ENCODE results near the gene LMTK2.
"Not testable (repeated sequence)": the region's sequence is repeated elsewhere in the genome, so short reads cannot be mapped to it uniquely, and the experiment has no call there.

The LMTK2 gene

DNA sequence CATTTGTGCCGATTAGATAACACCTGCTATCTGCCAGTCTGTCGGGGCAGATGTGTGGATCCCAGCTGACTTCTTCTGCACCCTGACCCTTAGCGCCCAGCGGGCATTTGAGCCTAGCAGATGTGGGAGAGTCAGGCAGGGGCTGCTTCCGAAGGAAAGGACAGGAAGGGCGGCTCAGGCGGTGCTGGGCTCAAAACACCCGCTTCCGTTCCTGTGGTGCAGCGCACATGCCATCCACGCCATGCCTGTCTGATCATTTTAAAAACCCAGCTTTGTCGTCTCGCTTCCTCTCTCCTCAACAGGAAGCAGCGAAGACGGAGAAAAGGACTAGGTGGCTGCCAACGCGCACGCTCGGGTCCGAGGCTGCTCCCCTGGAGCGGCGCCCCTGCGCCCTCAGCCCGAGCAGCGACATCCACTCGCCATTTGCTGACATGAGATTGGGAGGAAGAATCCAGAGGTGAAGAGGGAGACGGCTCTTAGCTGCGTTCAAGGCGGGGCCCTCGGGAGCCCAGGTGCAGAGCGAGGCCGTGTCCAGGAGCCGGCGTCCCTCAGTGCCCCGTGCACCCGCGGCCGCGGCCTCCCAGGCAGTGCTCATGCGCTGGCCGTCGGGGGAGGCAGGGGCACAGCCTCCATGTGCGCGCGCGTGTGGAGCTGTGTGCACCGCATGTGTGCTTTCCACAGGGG is 98.6 kb downstream of the LMTK2 start:
- no peak for DNase-seq

DNA sequence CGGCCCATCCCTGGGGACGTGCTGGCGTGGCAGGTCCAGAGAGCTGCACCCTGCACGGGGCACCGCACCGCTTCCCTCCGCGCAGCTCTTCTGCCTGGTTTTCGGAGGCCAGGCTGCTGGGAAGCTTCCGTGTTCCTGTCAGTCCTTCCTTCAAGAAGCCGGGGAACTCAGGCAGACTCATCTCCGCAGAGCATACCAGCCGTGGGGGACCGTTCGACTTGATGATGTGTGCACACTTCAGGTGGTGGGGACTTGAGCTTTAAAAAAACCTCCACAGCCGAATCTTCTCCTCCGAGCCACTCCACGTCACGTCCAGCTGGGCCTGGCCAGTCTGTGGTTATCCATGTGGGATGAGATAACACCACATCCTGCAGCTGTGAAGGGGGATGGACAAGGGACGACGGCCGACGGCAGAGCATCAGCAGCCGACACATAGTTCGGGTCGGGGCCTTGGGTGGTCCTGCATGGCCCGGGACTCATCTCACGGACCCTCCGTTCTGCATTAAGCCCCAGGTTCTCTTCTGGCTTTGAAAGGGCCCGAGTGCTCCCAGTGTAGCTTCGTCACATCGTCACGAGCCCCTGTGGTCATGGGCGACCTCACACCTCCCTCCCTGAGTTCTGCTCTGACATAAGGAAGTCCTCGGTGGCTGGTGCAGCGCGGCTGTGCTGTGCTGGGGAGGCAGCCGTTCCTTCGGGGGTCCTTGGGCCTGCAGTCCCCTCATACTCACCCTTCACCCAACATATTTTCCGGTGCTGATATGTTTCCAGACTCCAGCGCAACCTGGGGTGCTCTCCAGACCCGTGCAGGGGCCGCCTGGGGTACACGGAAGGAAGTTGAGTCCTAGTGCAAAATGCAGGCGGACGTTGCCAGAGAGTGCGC is 100.0 kb downstream of the LMTK2 start:
- no peak for DNase-seq

DNA sequence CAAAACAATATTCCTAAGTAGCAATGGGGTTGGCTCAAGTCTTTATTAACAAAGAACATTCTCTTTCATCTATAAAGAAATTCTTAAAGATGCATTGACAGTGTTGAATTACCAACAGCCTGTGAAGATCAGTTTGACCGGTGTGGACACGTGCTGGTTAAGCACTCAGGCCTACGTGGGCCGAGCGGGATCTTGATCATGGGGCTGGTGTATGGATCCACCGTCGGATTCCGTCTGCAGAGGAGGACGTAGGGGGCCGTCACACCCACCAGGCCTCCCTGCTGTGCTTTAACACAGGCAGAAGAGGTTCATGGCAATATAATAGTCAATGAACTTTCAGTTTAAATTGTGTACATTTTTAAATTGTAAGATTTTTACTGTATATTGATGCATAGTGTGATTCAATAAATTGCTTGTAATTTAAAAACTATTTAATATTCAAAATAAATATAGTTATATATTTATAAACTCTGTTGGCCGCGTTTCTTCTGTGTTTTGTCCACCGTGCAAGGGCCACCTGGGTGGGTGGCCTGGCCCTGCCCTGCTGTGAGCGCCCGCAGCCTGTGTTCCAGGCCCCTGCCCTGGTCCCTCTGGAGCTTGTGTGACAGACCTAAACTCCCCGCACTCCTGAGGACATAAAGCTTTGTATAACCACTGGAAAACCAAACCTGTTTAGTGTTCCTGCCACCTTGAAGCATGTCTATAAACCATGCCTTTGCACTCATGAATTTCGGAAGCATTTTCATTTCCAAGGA is 102.7 kb downstream of the LMTK2 start:
- DNase-seq, result no peak

DNA sequence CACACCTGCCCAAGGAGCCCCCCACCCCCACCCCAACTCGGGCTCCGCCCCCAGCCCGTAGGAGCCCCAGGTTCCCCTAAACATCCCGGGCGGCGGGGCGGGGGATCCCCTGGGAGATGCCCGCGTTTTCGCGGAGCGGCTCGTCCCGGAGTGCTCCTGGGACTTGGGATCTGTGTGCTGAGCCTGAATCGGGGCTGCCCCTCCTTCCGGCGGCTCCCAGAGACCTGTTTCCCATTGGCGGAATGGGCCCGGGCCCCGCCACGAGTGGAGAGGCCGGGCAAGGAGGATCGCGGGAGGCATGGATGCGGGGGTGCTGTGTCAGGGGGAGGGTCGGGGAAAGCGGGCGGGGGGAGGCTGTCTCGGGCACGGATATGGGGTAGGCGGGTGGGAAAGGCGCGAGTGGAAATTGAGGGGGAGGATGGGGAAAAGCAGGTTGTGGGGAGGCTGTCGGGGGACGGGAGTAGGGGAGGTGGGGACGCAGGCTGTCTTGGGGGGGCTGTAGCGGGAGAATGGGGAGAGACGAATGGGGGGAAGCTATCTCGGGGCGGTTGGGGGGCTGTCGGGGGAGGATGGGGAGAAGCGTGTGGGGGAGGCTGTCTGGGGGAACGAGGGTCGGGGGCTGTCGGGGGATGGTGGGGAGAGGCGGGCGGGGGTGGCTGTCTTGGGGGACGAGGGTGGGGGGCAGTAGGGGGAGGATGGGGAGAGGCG is 104.0 kb downstream of the LMTK2 start:
- DNase-seq, result peak; percentile 24 to 56

DNA sequence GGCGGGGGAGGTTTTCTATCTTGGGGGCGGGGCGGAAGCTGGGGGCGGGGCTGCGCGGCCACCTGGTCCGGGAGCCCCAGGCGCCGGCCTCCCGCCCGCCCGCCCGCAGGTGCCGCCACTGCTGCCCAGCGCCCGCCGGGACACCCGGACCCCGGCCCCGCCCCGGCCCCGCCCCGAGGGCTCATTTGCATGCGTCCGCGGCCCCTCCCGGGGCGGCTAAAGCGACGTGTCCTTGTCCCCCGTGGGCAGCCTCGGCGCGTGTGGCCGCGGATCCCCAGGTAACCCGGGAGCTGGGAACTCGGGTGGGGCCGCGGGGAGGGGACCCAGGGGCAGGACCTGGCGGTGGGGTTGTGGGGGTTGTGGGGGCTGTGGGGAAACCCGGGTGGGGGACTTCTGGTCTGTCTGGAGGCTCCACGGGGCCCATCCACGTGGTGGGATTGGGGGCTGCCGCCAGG is 104.6 kb downstream of the LMTK2 start, which contains the start of gene BHLHA15:
Gene BHLHA15, plus strand, starts transcription at position 219 of the 455 bp plus-strand sequence. CDS start 871 bp downstream, outside the sequence.
- DNase-seq, result peak; percentile 62 to 63

DNA sequence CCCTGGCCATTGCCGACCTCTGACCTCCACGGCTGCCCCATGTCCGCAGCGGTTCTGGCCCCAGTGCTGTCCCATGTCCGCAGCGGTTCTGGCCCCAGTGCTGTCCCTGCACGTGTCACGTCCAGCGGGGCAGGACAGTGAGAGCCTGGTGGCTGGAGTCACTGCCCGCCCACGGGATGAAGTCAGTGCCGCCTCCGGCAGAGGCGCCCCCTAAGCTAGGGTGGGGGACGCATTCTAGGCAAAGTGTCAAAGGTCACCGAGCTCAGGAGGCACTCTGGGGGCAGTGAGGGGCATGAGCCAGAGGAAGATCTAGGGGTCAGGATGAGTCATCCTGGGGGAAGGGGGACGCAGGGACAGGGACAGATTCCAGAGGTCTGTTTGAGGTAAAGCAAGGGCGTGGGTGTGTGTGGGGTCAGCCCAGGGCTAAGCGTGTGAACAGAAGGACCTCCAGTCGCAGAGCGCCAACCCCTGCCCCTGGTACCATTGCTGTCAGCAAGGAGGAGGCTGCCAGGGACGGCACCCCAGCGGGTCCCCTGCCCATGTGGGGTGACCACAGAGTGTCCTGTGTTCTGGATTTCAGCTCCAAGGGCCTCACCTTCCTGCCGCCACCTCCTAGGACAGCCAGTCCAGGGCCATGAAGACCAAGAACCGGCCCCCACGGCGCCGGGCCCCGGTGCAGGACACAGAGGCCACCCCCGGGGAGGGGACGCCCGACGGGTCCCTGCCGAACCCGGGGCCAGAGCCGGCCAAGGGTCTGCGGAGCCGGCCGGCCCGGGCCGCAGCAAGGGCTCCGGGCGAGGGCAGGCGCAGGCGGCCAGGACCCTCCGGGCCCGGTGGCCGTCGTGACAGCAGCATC is 105.2 kb downstream of the LMTK2 start:
- DNase-seq, result no peak

DNA sequence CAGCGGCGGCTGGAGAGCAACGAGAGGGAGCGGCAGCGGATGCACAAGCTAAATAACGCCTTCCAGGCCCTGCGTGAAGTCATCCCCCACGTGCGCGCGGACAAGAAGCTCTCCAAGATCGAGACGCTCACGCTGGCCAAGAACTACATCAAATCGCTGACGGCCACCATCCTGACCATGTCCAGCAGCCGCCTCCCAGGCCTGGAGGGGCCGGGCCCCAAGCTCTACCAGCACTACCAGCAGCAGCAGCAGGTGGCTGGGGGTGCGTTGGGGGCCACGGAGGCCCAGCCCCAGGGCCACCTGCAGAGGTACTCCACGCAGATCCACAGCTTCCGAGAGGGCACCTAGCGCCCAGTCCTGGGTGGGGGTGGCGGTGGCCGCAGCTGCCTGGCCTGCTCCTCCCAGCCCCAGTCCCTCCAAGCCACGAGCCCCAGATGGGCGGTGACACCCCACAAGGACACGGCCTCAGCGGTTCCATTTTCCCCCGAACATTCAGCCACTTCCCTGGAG is 105.9 kb downstream of the LMTK2 start:
- no peak for DNase-seq

DNA sequence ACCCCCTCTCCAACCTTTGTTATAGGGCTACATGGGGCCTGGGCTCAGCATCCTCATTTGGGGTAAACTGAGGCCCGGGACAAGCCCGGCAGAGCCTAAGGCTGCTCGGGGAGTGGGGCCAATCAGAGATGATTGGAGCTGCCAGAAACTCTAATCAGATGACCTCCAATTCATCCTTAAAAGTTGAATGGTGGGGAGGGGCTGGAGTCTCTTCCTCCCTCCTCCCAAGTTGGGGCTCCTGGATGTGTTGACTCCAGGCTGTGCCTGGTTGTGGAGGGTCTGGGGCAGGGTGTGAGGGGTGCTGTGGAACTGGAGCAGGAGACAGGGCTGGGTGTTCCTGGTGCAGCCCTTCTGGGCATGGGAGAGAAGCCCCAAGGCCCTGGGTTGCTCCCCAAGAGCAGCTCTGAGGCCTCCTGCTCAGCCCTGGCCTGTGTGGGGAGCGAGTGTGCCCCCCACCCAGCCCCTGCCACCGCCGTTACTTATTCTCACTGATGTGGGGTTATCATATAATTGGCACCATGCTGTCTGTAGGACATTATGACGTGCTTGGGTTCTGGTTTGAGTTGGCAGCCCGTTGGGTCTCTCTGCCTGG is 106.7 kb downstream of the LMTK2 start:
- DNase-seq, result no peak

DNA sequence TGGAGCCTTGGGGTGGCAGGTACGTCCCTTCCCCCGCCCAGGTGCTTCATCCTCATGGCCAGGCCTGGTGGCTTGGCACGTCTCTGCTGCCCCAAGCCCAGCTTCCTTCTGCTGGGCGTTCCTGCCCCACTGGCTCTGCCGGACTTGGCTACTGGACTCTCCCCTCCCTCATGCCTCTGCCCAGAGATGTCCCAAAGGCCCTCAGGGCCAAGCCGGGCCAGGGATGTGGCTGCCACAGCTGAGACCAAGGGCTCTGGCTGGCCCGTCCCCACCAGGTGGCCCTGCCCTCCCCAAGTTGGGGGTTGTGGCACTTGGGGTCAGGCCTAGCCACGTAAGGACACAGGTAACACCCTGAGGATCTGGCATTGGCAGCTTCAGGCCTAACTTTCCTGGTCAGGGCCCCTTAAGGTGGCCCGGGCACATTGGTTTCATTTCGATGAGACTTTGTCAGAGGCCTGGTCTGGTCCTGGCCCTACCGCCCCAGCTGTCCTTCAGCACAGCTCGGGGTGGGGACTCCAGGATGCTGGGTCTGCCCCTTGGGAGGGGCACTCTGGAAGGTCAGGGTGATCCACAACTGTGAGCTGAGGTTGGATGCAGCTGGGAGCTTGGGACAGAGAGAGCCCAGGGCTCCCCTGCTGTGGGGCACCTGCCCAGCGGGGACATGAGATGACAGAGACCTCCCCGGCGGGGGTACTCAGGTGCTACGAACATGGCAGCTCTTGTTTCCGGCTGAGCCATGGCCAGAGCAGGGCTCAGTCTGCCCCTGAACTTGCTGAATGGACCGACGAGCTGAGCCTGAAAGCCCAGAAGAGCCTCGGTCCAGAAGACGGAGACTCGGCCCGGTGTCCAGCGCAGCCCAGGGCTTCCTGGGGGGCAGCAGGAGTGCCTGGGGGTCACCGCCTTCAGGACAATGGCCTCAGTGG is 107.5 kb downstream of the LMTK2 start:
- no peak for DNase-seq

DNA sequence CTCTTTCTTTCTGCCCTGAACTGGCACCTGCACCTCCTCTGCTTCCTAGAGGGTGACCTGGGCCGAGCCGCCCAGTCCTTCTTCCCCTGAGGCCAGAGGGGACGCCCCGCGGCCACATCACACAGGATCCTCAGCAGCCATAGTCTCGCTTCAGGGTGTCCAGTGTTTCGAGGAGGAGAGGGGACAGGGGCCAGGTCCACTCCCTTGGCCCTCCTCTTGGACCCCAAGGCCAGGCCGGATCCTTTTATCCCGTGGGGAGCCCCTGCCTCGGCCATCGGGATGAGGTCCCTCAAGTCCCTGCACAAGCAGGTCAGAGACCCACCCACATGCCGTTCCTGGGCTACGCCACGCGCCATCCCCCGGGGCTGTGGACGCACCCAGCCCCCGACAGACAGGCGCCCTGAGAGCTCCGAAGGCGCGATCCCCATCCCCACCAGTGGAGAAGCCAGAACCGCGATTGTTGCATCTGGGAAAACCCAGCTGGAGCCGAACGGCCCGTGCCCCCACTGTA is 108.2 kb downstream of the LMTK2 start:
- no peak for DNase-seq

DNA sequence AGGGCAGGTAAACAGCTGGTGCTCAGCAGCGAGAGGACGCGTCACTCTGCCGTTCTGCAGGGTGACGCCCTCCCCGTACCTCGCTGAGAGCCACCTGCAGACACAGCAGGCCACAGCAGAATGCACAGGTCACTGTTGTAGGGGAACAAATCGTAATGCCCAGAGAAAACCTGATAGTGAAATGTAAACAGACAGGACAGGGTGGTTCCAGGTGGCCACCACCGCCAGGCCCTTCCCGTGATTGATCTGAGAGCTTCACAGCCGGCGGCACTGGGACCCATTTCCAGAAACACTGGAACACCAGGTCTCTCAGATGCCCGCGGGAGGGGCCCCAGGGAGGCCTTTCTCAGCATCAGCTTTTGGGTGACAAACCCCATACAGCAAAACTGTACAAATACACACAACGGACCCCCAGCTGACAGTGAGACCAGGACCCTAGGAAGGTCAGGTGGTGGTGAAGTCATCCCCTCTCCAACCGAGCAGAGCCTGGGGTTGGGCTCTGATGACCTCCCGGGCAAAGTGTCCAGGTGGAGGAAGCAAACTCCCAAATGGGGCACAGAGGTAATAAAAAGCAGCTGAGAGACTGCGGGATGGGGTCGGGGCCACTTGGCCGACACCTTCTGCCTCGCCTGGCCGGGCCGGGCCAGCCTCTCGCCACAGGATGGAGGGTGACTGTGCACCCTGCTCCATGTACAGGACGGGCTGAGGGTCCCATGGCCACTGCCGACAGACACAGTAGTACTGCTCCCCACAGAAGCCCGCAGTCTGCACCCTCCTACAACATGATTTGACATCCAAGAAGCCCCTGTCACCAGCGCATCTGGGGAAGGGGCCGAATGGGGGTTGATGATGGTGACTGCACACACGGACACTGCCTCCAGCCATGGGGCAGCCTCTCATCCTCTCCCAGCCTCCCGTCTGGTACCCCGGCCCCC is 109.2 kb downstream of the LMTK2 start:
- no peak for DNase-seq

DNA sequence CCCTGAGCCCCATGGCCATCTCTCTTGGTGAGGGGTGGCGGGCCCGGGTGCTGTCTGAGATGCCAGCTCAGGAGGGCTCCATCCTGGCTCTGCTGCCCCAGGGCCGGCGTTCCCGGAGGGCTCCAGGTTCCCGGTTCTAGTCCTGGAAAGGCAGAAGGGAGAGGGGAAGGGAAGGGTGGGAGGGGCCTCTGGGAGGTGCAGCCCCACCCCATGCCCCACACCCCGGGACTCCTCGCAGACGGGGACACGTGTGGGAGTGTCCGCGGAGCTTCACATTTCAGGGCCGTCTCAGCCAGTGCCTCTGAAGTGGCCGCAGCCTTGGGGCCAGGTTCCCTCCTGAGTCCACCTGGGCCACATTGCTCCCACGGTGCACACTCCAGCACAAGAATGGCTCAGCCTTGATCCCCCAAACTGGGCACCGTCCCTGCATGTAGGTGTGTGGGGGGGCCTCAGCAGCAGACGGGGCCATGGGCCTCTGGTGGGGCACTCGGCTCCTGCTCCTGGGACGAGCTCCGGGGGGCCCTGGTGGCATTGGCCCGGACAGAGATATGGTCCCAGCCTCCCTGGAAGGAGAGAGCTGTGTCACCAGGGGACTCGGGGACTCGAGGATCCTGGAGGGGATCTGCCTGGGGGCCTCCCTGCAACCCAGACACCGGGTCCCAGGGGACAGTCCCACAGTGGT is 110.4 kb downstream of the LMTK2 start:
- DNase-seq, result no peak

DNA sequence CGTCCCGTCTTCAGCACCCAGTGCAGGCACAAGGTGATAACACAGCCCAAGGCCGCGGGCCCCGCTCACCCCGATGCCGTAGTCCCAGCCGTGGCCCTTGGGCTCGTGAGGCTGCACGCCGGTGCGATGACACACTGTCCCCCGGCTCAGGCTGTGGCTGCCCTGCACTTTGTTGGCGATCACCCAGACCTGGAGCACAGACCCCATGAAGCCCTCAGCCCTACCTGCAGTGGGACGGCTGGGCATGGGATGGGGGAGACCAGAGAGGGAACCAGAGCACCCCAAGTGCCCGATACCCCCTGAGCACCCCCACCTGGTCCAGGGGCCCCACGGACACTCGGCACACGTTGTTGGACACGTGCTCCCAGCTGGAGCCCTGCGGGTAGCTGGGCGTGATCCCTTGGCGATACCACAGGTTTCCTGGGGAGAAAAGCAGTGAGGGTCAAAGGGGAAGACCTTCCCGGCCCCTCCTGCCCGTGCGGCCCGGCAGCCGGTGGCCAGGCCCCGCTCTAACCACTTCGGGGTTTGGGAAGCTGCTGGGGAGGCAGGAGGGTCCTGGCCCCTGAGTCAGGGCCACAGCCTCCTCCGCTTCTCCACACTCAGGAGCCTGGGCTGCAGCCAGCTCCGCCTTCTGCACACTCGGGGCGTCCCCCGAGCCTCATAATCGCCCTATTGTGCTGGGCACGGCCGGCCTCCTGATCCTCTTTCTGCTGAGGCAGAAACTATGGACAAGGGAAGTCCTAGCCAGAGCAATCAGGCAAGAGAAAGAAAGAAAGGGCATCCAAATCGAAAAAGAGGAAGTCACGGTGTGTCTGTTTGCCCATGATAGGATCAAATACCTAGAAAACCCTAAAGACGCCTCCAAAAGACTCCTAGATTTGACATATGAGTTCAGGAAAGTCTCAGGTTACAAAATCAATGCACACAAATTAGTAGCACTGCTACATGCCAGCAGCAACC is 111.2 kb downstream of the LMTK2 start:
- DNase-seq, result no peak

DNA sequence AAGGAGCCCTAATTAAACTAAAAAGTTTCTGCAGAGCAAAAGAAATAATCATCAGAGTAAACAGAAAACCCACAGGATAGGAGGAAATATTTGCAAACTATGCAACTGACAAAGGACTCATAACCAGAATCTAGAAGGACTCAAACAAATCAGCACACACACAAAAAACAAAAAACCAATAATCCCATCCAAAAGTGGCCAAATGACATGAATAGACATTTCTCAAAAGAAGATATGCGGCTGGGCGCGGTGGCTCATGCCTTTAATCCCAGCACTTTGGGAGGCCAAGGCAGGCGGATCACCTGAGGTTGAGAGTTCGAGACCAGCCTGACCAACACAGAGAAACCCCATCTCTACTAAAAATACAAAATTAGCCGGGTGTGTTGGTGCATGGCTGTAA is 112.7 kb downstream of the LMTK2 start:
- DNase-seq, result not testable (repeated sequence)

DNA sequence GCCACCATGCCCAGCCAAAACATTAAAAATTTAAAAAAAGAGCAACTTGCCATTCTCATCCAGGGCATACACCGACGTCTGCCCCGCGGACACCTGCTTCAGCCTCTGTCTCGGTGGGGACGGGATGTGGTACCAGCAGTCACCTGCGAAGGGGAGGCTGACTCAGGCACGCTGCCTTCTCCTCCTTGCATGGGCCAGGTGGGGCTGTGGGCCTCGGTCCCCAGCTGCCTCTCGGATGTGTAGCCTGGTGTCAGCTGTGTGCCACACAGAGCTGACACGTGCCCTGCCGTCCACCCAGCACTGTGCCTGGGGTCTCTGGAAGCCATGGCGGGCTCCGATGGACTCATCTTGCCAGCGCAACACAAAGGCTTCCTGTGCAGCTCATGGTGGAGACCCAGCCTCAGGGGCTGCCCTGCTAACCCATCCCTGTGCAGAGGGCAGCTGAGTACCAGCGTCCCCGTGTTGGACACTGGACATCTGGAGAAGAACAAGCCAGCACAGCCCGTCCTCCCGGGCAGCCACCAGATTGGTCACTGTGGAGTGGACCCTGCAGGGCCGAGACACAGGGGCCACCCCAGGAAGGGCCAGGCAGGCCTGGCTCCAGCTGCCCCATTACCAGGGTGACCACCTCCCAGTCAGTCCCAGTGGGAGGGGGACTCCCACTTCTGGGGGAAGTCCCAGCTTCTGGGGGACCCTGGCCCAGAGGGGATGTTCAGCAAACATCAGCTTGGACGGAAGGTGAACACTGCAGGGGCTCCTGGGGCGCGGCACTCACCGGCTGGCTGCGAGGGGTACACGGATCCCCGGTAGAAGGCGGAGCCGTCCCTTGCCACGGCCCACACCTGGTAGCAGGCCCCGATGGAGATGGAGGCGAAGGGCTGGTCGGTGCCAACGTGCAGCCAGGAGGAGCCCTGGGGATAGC is 115.2 kb downstream of the LMTK2 start:
- no peak for DNase-seq
